H54 (cell line): Measurements from ENCODE around the gene SIN3A.
A peak's percentile ranks its signal among the peaks of the same experiment; 100 is the strongest.
"Not testable (repeated sequence)": the region's sequence is repeated elsewhere in the genome, so short reads cannot be mapped to it uniquely, and the experiment has no call there.

Experiments used
- DNase-seq: peaks from one replicate; pipeline ENCODE4 v3.0.0; 2011; ENCODE audit warnings: low spot score, mixed read lengths; ENCODE audit not compliant: insufficient read length
- FAIRE-seq: peaks from 3 replicates; lab custom pipeline; 2011; peaks lifted over from hg19 to GRCh38; lab: Jason Lieb, UNC
- POLR2A ChIP-seq: IDR thresholded peaks from 2 replicates; pipeline ENCODE4 v1.6.1; 2011; ENCODE audit warnings: low read depth, mild to moderate bottlenecking, low read length

The SIN3A gene

DNA sequence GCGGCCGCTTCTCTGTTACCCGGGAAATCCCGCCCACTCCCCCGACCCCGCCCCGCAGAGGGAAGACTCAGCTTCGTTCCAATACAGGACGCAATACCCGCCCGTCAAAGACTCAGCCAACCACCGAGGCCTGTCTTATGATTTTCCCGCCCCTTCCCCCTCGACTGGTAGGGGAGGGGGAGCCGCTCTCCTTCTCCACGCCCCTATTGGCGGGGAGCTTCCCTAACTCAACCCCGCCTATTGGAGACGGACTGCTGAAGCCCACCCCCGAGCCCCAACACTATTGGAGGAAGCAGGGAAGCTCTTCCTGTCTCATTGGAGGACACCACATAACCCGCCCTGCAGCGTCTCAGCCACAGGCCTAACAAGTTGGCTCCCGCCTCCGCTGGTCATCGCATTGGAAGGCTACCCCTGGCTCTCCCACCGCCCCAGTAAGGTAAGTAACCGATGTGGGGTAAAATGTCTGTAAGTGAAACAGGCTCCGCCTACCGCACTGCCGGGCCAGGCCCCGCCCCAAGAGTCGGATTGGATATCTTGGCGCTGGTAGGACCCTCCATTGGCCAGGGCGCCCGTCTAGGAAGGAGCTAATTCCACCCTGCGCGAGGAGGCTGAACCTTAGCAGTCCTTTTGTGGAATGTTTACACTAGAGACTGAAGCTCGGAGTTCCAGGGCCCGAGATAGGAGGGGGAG lies at the start of gene SIN3A:
TSS of gene SIN3A (minus strand) at position 17 of the 690 bp plus-strand sequence. CDS start 21,315 bp downstream, outside the sequence.
- DNase-seq (peak; percentile 80), FAIRE-seq (peak; percentile 62)
- TF ChIP-seq POLR2A: peak; percentile 10; the same call in 1 of the 2 replicates

DNA sequence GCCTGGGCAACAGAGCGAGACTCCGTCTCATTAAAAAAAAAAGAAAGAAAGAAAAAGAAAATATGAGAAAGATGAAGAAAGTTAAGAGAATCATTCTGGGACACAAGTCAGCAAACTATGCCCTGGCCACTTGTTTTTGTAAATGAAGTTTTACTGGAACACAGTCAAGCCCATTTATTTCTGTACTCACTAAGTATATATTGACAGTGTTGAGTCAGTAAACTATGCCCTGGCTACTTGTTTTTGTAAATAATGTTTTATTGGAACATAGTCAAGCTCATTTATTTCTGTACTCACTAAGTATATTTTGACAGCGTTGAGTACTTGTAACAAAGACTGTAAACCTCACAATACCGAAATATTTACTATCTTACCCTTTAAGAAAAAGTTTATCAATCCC lies 42.2 kb upstream of the SIN3A start:
- FAIRE-seq (no peak), DNase-seq (no peak)
- TF ChIP-seq POLR2A: no peak

DNA sequence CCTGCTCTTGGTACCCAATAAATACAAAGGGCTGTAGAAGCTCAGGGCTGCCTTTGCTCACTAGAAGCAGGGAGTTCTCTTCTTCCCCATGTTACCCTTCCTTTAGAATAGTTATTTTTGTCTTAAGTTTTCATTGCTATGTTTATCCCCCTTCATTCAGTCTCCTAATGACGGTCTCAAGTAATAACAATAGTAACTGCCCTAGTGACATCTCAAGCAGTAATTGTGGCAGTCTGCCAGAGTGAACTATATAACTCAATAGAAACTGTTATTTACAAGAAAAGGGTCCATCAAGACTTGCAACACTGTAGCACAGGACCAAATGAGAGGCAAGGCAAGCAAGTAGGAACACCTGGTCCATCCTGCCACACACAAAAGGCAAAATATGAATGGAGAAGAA lies 32.5 kb upstream of the SIN3A start:
- no peak for TF ChIP-seq POLR2A
- FAIRE-seq (no peak), DNase-seq (no peak)

DNA sequence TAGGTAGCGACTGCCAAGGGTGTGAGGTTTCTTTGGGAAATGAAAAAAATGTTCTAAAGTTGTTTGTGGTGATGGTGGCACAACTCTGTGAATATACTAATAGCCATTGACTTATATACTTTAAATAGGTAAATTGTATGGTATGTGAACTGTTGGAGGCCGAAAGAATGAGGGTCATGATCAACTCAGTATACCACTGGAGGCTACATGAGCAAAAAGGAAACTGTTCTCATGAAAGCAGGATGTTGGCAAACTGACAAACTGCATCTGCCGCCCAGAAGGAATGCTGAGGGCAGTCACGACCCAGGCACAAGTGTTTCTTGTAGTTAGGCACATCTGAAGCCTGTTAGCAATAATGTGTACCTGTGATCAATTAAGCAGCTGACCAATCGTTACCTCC lies 32.1 kb upstream of the SIN3A start:
- not testable (repeated sequence) for FAIRE-seq, DNase-seq

DNA sequence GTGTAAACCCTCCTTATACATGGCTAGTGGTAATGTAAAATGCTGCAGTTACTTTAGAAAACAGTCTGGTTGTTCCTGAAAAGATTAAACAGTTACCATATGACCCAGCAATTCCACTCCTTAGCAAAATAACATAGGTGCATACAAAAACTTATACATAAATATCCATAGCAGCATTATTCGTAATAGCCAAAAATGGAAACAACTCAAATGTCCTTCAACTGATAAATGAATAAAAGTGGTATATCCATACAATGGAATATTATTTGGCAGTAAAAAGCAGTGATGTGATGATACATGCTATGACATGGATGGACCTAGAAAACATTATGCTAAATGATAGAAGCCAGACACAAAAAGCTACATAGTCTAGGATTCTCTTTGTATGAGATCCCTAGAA lies 31.6 kb upstream of the SIN3A start:
- DNase-seq (no peak), FAIRE-seq (no peak)
- TF ChIP-seq POLR2A: no peak

DNA sequence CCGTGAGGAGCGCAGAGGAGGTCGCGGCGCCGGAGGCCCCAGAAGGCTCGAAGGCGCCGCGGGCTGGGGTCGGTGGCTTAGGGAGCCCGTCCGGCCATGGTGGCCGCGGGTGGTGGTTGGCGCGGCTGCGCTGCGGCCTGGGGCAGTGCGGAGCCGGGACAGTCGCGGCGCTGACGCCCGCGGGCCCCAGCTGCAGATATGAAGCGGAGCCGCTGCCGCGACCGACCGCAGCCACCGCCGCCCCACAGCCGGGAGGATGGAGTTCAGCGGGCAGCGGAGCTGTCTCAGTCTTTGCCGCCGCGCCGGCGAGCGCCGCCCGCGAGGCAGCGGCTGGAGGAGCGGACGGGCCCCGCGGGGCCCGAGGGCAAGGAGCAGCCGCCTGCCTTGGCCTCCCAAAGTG lies 29.0 kb upstream of the SIN3A start:
- FAIRE-seq: not testable (repeated sequence)

DNA sequence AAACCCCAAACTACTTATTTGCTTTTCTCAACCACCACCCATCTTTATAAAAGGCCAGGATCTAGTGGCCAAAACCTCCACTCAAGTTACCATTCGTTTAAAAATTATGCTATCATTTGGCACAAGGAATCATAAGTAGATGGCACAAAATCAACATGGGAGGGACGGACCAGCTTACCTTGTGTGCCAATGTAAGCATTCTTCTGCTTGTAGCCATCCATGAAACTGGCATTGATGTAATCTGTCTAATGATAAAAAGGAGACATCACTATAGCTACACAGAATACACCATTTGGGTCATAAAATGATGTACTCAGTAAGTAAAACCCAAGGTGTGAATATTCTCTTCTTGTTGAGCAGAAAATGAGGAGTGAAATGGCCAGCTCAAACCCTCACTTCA lies 28.2 kb upstream of the SIN3A start:
- no peak for TF ChIP-seq POLR2A
- FAIRE-seq (no peak), DNase-seq (no peak)

More for the DNA sequence above, 29.0 kb upstream of the SIN3A start:
- not testable (repeated sequence) for DNase-seq

DNA sequence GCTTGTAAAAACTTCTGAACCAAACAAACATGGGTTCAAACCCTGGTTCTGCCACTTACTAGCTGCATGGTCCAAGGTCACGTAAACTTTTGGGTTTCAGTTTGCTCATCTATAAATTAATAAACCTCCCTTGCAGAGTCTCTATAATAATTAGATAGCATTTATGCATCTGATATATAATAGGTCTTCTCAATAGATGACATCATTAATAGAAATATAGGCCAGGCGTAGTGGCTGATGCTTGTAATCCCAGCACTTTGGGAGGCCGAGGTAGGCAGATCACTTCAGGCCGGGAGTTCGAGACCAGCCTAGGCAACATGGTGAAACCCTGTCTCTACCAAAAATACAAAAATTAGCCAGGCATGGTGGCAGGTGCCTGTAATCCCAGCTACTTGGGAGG lies 25.6 kb upstream of the SIN3A start:
- not testable (repeated sequence) for FAIRE-seq

DNA sequence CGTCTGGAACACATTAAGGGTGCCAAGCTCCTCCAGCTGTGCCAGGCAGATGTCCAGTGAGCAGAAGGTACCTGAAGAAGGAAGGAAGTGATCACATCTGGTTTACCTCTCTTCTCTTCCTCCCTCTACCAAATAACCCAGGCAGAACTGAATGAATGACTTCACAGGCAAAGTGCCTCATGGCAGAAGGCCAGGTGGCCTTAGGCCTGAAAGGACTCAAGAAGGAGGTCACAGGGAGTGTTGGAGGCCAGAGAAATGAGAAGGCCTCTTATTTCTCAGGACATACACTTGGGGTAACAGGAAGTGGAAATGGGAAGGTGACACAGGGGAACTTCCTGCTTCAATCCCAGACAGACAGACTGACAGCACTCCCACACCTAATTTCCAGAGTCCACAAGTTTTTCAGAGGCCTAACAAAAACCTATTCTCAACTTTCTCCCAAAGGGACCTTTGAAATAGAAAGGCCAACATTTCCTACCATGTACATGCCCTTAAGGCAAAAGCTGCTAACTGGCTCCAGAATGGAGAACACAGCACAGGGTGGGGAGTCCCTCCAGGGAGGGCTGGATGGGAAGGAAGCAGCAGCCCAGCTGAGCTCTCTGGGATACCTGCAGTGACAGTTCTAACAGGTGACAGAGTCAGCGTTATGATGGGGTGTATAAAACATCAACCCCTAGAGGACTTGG lies 17.6 kb upstream of the SIN3A start:
- no peak for TF ChIP-seq POLR2A
- no peak for DNase-seq
- no peak for FAIRE-seq

More for the DNA sequence above, 25.6 kb upstream of the SIN3A start:
- DNase-seq: not testable (repeated sequence)

DNA sequence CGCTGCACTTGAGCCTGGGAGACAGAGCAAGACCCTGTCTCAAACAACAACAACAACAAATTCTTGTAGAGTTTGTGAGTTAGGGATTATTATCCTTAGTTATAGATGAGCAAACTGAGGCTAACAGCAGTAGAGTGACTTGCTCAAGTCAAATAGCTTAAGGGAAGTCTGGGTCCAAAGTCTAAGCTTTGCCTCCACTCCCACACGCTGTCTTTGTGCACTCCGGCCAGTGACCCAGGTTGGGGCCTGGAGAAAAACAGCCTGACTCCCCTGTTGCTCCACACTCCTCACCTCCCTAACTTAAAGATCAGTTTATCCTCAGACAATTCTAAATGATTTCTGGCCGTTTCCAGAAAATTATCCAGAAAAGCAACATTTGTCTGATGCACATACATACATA lies 9.2 kb upstream of the SIN3A start:
- TF ChIP-seq POLR2A: no peak
- DNase-seq: no peak
- FAIRE-seq: no peak

DNA sequence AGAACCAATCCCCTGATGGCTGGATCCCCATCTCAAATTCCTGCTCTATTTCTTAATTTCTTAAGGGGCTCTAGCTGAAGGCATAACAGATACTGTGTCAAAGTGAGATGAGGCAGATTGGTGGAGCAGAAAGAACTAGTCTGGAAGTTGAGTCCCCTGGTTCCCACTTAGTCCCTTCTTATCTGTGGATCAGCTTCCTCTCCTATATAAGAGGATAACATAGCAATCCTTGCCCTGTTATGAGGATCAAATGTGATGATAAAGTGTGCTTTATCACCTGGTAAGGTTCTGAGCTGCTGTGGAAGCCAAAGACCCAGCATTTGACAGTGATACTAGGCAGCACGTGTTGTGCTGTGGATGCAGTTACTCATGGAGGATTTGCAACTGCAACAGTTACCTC lies 8.1 kb upstream of the SIN3A start:
- FAIRE-seq: no peak
- DNase-seq: no peak
- TF ChIP-seq POLR2A: no peak

DNA sequence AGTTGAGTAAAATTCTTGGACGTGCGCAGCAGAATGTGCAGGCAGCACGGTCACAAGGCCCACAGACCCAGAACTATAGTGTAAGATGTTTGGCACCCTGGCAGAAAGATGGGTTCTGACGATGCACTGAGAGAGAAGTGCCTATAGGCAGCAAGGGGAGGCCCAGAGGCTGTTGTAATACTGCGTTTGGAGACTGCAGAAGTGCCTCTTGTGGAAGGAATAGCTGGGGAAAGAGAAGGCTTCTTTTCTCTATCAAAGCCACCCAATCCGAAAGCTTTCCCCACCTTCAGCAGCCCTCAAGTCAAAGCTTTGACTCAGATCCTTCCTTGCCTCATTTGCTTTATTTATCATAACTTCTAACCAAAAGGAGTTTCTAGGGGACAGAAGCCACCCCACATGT lies 5.2 kb upstream of the SIN3A start:
- DNase-seq: no peak
- no peak for TF ChIP-seq POLR2A
- FAIRE-seq: no peak

DNA sequence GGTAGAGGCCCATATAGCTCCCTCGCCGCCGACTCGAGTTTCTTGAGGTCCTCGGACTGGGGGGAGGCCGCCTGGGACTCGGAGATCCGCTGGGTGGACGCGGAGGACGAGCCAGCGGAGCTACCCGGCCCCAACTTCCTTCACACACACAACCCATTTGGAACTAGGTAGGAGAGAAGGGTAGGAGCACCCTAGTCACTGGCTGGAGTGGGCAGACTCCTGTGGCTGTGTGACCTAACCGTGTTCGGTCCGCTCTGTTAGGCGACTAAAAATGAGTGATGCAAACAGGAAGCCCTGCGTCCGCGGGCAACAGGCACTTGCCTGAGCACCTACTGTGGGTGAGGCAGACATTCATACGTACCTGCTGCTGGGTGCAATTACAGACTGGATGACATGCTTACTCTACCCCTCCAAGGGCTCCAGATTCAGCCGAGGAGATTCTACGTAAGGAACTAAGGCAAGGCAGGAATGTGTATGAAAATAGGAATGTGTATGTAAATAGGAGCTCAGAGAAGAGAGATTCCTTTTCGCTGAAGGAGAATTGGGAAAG lies 4.6 kb upstream of the SIN3A start:
- no peak for FAIRE-seq
- DNase-seq: peak; percentile 63
- peak; percentile 34; the same call in 1 of the 2 replicates for TF ChIP-seq POLR2A

DNA sequence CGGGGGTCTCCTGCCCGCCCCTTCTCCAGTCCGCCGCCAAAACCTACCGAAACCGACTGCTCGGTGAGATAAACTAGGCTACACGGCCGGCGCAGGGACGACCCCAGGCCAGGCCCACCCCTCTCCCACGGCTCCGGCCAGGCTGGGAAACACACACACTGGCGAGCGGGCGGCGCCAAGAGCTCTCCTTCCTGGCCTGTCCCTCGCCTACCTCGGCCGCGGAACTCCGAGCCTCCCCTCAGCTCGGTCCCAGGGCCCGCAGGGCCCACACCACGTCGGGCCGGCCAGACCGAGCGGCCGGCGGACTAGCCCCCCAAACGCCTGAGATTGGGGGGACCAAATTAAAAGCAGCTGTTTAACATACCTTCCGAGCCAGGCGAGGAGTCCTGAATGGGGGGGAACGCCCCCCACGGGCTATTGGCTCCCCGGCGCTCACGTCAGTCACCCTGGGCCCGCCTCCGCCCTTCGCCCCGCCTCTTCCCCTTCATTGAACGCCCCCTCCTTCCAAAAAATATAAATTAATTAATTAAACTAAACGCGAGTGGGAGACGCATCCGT lies 4.0 kb upstream of the SIN3A start:
- FAIRE-seq: no peak
- DNase-seq: peak; percentile 65
- TF ChIP-seq POLR2A: no peak
